GM13976 (cell line): ENCODE data around the gene RNASE11.
"Not testable (repeated sequence)": the region's sequence is repeated elsewhere in the genome, so short reads cannot be mapped to it uniquely, and the experiment has no call there.

Experiments
- DNase-seq: peaks from one replicate; pipeline ENCODE4 v3.0.0; 2012; ENCODE audit warnings: low spot score
- CTCF ChIP-seq: IDR thresholded peaks from 2 replicates; pipeline ENCODE4 v1.5.1; 2012; ENCODE audit warnings: borderline replicate concordance, mild to moderate bottlenecking; ENCODE audit not compliant: insufficient read depth; ENCODE audit errors: extremely low read depth, missing control alignments, control extremely low read depth
- in situ Hi-C: fragments of 300-500 bp; cut with MboI; formaldehyde crosslinking; loops from one replicate; pipeline ENCODE4 v1.12.0; 2022; ENCODE audit warnings: low sequenced_read_pairs, mixed read lengths, inconsistent platforms; ENCODE audit not compliant: unreplicated experiment

The RNASE11 gene

GRCh38 chr14:20622816-20623291, 35.1 kb upstream of the RNASE11 start:
- no peak for TF ChIP-seq CTCF
- in situ Hi-C loops = no loop called here

GRCh38 chr14:20620798-20621478, 33.1 kb upstream of the RNASE11 start:
- TF ChIP-seq CTCF = no peak
- DNase-seq = no peak
- in situ Hi-C loops = no loop called here

More at GRCh38 chr14:20622816-20623291, 35.1 kb upstream of the RNASE11 start:
- no peak for DNase-seq

GRCh38 chr14:20619688-20620087, 31.9 kb upstream of the RNASE11 start:
- DNase-seq, in situ Hi-C loops: not testable (repeated sequence)

GRCh38 chr14:20618271-20618749, 30.5 kb upstream of the RNASE11 start:
- in situ Hi-C loops = no loop called here
- no peak for DNase-seq
- TF ChIP-seq CTCF = no peak

GRCh38 chr14:20617138-20618003, 29.6 kb upstream of the RNASE11 start:
- TF ChIP-seq CTCF = no peak
- no peak for DNase-seq
- in situ Hi-C loops = no loop called here

GRCh38 chr14:20615996-20616395, 28.2 kb upstream of the RNASE11 start:
- no peak for DNase-seq
- in situ Hi-C loops = no loop called here
- TF ChIP-seq CTCF = no peak

GRCh38 chr14:20614038-20614840, 26.4 kb upstream of the RNASE11 start:
- no peak for TF ChIP-seq CTCF

More at GRCh38 chr14:20614038-20614840, 26.4 kb upstream of the RNASE11 start:
- in situ Hi-C loops = no loop called here
- DNase-seq = no peak
